GM21619 (cell line): Measurements from ENCODE around the gene DNAJC7.

Experiments
- ATAC-seq: cut with Tn5 transposase; IDR thresholded peaks from one replicate; pipeline ENCODE4 v1.9.1; 2021; ENCODE audit not compliant: unreplicated experiment

The DNAJC7 gene

DNA sequence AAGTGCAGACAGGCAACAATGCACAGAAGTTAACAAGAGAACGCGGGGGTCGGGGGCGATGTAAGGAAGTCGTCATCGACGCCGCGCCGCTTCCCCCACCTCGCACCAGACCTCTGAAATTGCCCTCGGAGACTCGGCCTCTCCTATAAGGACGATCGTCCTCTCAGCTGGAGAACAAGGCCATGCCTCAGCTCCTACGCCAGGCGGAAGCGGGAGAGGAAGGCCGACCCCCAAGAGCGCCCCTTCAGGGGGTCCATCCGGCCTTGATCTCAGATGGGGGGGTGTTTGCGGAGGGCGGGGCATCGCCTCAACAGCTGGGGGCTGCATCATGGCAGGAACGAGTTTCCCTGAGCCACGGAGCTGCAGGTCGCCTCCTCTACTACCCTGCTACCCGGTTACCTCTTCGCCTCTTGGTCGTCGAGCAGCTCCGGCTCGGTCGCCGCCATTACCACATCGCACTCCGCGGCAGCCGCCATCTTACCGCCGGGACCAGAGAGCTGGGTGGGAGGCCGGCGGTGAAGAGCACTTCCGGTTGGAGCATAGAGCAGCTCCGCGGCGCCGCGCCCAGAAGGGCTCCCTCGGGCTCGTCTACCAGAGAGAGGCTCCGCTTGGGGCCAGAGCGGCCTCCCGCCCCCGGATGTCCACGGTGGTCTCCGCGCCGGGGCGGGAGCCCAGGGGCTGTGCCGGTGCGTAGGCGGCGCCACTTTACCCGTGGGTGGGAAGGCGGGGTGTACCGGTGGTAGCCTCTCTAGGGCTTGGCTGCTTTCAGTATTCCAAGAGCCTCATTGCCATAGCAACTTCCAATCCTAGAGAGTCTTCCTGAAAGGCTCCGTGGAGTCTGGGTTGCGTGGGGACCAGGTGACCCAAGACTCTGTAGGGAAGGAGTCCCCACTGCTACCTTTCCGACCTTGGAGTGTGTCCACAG is at the start of gene DNAJC7:
Gene DNAJC7 (minus strand): TSS at position 499 of the 925 bp plus-strand sequence. CDS start 23 bp downstream, at position 476.
- peak; percentile 75 for ATAC-seq

- no peak for ATAC-seq
Measured at GRCh38 chr17:42065201-42065600, 48.0 kb upstream of the DNAJC7 start.

DNA sequence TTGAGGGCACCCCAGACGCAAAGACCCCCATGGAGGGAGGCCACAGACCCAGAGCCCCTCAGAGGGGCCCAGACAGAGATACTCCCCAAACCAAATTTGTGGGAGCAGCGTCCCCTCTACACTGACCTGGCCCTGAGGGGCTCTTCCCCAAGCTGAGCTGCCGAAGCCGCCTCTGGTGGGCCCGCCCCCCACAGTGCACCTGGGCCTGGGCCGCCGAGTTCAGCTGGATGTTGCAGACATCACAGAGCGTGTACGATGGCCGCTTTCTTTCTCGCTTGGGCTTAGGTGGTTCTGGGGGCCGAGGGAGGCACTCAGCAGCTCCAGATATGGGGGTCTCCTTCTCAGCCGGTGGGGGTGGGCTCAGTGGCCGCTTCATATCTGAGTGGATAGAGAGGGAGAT is 45.4 kb upstream of the DNAJC7 start:
- ATAC-seq, result no peak

DNA sequence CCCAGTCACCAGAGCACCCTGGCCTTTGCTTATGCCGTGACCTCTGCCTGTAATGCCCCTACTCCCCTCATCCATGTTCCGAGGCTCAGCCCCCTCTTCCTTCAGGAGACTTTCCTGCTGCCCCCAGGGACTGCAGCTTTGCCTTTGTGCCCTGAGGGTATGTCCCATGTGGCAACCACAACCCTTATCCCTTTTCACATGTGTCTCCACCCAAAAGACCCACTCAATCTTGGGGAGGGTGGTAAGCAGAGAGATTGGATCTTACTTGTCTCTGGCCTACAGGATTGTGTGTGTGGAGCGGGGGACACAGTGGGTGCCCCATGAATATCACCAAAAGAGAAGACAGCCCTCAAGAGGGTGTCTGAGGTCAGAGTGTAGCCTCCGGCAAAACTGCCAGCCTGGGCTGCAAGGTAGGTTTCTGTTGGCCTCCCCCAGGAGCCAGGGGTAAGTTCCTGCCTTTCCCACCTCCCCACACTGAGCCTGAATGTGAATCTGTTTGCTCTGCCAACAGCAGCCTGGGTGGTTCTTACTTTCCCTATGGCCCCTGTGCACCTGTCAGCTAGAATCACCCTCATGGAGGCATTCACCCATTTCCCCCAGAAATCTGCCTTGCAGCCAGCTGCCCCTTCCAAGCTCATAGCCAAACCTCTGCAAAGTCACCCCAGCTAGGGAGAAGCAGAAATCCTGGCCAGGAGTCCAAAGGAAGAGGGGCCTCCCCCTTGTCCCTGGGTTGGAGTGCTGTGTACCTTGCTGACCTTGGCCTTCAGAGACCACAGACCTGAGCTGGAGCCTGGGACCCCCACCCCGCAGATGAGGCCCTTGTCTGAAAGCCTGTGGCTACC is 44.6 kb upstream of the DNAJC7 start:
- no peak for ATAC-seq

- ATAC-seq, result no peak
Measured at GRCh38 chr17:42060231-42060630, 43.0 kb upstream of the DNAJC7 start.

DNA sequence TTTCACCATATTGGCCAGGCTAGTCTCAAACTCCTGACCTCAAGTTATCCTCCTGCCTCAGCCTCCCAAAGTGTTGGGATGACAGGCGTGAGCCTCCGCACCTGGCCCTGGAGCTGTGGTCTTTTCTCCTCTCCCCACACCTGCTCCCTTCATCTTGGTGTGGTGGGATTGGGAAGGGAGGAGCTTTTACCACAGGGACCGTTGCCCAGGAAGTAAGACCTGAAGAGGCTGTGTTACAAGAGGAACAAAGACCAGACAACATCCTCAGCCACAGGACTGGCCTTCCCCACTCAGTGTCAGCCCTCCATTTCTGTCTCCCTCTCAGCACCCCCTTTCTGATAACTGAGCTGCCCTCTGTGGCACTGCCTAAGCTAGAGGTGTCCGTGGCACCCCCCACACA is 42.6 kb upstream of the DNAJC7 start:
- no peak for ATAC-seq

DNA sequence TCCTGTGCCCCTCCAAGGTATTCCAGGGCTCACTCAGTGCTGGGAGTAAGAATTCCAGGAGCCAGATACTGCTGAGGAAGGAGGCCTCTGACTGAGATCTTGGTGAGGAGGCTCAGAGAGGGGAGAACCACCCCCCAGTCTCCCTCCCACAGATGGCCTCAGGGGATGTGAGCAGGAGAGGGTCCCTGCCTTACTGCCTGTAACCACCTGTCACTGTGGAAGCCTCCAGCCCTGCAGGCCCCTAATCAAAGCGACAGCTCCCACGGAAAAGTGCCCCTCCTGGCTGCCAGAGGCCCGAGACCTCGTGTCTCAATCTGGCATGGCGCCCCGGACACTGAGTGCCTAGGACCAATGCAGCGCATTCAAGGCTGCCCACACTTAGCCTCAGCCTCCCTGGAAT is 40.8 kb upstream of the DNAJC7 start:
- ATAC-seq, result no peak

- no peak for ATAC-seq
Measured at GRCh38 chr17:42056635-42057034, 39.4 kb upstream of the DNAJC7 start.

DNA sequence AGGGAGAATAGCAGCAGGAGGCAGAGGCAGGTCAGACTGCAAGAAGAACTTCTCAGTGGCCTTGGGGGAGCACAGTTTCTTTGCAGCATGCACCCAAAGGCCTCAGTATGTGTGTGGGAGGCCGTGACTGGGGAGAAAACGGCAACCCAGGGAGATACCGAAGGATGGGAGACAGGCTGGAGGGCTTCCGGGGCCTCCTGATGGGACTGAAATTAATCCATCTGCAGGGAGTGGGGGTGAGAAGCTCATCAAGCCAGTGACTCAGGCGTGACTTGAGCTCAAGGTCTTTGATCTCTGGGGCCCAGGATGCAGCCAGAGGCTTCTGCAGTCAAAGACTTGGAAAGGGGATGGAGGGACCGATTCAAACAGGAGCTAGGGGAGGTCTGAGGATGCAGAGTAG is 38.3 kb upstream of the DNAJC7 start:
- ATAC-seq, result no peak

GRCh38 chr17:42055027-42055426 is 37.8 kb upstream of the DNAJC7 start:
- no peak for ATAC-seq

DNA sequence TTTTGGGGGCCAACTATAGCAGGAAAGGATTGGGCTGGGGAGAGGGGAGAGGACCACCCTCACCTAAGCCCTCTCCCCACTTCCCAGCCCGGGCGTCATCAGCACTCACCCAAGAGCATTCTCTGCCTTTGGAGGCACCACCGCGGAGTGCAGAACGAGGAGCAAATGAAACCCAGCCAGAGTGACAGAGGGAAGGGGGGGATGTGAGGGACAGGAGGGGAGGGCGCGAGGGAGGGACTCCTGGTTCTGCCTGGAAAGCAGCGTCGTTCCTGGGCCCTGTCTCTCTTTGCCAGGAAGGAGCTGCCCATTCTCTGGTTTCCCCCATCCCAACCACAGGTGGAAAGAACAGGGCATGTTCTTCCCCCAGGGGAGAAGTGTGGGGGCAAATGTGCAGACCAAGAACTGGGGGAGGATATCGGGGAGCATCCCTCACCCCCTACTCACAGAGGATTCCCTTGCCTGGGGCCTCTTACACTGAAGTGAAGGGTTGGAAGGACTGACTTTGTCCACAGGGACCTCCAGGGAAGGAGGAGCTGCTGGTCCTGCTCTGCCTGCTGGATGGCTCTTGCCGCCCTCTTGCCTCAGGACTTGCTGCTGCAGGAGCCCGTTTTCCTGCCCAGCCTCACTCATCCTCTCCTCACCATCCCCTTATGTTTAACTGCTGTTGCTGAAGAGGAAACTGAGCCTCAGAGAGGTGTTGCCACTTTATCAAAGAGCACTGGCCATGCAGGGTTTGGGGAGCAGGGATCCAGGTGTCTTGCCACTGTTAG is 36.7 kb upstream of the DNAJC7 start:
- no peak for ATAC-seq

DNA sequence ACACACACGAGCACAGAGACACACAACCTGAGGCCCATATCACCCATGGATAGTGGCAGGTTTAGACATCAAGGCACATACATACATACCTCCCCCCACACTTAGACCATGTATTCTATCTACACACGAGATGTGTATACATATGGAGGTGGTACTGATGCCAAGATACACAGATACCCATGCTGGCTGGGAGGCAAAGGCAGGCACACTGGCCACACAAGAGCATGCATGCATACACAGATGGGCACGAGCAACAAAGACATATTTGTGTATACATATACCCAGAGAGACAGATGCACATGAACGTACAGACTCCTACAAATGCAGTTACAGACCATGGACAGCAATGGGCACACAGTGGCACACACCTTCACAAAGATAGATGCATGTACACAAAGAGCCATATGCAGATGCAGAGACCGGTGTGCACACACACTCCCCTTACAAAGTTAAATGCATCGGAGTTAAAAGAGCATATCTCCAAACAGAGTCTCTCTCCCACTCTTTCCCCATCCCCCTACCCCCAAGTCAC is 35.2 kb upstream of the DNAJC7 start:
- no peak for ATAC-seq

GRCh38 chr17:42051645-42052044 is 34.4 kb upstream of the DNAJC7 start:
- no peak for ATAC-seq

DNA sequence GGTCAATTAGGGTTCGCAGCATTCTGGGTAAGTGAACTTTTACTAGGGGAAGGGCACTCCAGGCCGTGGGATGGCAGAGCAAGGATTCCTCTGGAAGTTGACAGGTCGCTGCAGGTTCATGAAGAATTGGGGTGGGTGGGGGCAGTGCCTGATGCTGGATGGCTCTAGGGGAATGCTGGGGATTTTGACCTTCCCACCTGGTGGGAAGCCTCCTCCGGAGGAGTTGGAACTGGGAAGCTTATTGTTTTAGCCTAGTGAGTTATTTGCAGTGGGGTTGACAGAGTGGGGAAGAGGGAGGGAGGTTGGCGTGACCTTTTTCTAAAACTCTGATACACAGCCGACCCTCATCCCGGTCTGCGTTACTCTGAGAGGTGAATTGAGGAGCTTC is 33.8 kb upstream of the DNAJC7 start:
- ATAC-seq, result no peak

GRCh38 chr17:42050393-42051012 is 33.3 kb upstream of the DNAJC7 start, which contains the start of gene C17orf113:
Gene C17orf113, minus strand, starts transcription at chr17:42050601. Its CDS starts 7,225 bp downstream, at chr17:42043376.
- peak; percentile 54 for ATAC-seq

GRCh38 chr17:42049834-42050392 is 32.7 kb upstream of the DNAJC7 start:
- ATAC-seq, result peak; percentile 23

- ATAC-seq, result no peak
Measured at GRCh38 chr17:42047343-42047742, 30.1 kb upstream of the DNAJC7 start.

- ATAC-seq, result no peak
Measured at GRCh38 chr17:42045719-42046118, 28.5 kb upstream of the DNAJC7 start.

- ATAC-seq, result no peak
Measured at GRCh38 chr17:42042598-42043319, 25.5 kb upstream of the DNAJC7 start.
